NCI-H128 (cell line): ENCODE results near the gene TEX22.

Experiments used
- DNase-seq: peaks from one replicate; lab custom pipeline; 2025; ENCODE audit not compliant: unreplicated experiment; lab: John Stamatoyannopoulos, UW

TEX22 gene

GRCh38 chr14:105366386-105367074, 31.8 kb upstream of the TEX22 start:
- DNase-seq: no peak

GRCh38 chr14:105367116-105368031, 31.0 kb upstream of the TEX22 start:
- no peak for DNase-seq

- no peak for DNase-seq
These were observed 30.3 kb upstream of the TEX22 start for GRCh38 chr14:105368032-105368417.

GRCh38 chr14:105368426-105368825, 29.9 kb upstream of the TEX22 start:
- DNase-seq: no peak

- no peak for DNase-seq
These were observed 29.3 kb upstream of the TEX22 start for GRCh38 chr14:105368910-105369652.

GRCh38 chr14:105369653-105370040, 28.7 kb upstream of the TEX22 start:
- no peak for DNase-seq

GRCh38 chr14:105374389-105374788, 23.9 kb upstream of the TEX22 start:
- DNase-seq: no peak

- no peak for DNase-seq
These were observed 22.7 kb upstream of the TEX22 start for GRCh38 chr14:105375635-105376057.

- DNase-seq: no peak
These were observed 21.6 kb upstream of the TEX22 start for GRCh38 chr14:105376521-105377440.

GRCh38 chr14:105377555-105378182, 20.7 kb upstream of the TEX22 start:
- DNase-seq: no peak

GRCh38 chr14:105378199-105378598, 20.1 kb upstream of the TEX22 start:
- no peak for DNase-seq

GRCh38 chr14:105378873-105379685, 19.3 kb upstream of the TEX22 start:
- DNase-seq: no peak

- DNase-seq: no peak
These were observed 18.4 kb upstream of the TEX22 start for GRCh38 chr14:105379946-105380345.

GRCh38 chr14:105380756-105381155, 17.6 kb upstream of the TEX22 start:
- DNase-seq: no peak

GRCh38 chr14:105381446-105382342, 16.6 kb upstream of the TEX22 start:
- no peak for DNase-seq

GRCh38 chr14:105382343-105383082, 15.8 kb upstream of the TEX22 start:
- no peak for DNase-seq

GRCh38 chr14:105383083-105383730, 15.1 kb upstream of the TEX22 start:
- DNase-seq: no peak
